ENCODE results near the gene HCN2.

DNA sequence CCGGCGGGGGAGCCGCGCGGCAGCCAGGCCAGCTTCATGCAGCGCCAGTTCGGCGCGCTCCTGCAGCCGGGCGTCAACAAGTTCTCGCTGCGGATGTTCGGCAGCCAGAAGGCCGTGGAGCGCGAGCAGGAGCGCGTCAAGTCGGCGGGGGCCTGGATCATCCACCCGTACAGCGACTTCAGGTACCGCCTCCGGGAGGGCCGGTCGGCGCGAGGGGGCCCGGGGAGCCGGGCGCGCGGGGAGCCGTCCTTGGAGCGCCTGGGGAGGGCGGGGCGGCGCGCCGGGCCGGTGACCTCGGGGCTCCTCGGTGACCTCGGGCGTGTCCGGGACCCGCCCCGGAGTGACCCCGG, 690 bp downstream of the HCN2 start:
- TF ChIP-seq, protein P1, sequence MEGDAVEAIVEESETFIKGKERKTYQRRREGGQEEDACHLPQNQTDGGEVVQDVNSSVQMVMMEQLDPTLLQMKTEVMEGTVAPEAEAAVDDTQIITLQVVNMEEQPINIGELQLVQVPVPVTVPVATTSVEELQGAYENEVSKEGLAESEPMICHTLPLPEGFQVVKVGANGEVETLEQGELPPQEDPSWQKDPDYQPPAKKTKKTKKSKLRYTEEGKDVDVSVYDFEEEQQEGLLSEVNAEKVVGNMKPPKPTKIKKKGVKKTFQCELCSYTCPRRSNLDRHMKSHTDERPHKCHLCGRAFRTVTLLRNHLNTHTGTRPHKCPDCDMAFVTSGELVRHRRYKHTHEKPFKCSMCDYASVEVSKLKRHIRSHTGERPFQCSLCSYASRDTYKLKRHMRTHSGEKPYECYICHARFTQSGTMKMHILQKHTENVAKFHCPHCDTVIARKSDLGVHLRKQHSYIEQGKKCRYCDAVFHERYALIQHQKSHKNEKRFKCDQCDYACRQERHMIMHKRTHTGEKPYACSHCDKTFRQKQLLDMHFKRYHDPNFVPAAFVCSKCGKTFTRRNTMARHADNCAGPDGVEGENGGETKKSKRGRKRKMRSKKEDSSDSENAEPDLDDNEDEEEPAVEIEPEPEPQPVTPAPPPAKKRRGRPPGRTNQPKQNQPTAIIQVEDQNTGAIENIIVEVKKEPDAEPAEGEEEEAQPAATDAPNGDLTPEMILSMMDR (IDR thresholded peaks at IDR 0.05; ENCODE audit: insufficient read depth, low read length, poor library complexity, severe bottlenecking), result no peak
- no peak for TF ChIP-seq EZH2phosphoT487 (conservative IDR thresholded peaks at IDR 0.05; ENCODE audit: low read length)
